ENCODE measurements around the gene ALOX15B.

The ALOX15B gene

DNA sequence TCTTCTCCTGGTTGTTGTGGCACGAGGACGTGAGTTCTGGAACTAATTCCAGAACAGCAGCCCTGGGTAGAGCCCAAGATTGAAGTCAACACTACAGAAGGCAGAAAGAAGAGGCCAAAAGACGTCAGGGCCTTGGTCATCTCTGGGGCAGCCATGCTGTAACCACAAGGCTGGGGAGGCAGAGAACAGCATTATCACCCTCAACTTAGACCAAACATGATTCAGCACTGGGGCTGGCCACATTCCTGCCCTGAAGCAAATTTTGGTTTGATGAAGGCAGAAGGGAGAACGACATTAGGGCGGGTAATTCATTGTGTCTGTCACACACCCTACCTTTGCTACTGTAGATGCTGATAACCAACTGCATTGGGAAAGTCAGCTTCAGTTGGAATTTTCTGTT lies 9.7 kb upstream of the ALOX15B start:
- DNase-seq (ENCODE audit: low read depth in 2 of 2): peak; percentile 9 to 31
- H3K4me3 ChIP-seq (replicated peaks in 1 of 2; ENCODE audit: low read depth in 2 of 2, low read length in 2 of 2): no peak overlapping the region
- TF ChIP-seq, protein P1, sequence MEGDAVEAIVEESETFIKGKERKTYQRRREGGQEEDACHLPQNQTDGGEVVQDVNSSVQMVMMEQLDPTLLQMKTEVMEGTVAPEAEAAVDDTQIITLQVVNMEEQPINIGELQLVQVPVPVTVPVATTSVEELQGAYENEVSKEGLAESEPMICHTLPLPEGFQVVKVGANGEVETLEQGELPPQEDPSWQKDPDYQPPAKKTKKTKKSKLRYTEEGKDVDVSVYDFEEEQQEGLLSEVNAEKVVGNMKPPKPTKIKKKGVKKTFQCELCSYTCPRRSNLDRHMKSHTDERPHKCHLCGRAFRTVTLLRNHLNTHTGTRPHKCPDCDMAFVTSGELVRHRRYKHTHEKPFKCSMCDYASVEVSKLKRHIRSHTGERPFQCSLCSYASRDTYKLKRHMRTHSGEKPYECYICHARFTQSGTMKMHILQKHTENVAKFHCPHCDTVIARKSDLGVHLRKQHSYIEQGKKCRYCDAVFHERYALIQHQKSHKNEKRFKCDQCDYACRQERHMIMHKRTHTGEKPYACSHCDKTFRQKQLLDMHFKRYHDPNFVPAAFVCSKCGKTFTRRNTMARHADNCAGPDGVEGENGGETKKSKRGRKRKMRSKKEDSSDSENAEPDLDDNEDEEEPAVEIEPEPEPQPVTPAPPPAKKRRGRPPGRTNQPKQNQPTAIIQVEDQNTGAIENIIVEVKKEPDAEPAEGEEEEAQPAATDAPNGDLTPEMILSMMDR (IDR thresholded peaks at IDR 0.05; ENCODE audit: low read depth, low read length): no peak

DNA sequence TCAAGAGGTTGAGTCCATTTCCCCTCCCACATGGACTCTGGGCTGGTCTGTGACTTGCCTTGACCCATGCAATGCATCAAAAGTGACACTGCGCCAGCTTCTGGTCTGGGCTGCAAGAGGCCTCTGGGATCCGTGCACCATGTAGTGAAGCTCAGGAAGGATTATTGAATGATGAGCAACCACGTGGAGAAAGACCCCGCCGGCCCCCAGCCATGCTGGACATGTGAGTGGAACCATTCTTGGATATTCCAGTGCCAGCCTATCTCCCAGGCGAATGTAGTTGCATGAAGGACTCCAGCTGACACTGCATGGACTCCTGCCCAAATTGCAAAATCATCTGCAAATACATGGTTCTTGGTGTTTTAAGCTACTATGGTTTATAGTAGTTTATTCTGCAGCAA lies 7.6 kb upstream of the ALOX15B start:
- peak in 1 of 2 donors; percentile 30 for DNase-seq (ENCODE audit: low read depth in 2 of 2)
- TF ChIP-seq, protein P1 (IDR thresholded peaks at IDR 0.05; ENCODE audit: low read depth, low read length): no peak
- H3K4me3 ChIP-seq (replicated peaks in 1 of 2; ENCODE audit: low read depth in 2 of 2, low read length in 2 of 2): no peak overlapping the region

DNA sequence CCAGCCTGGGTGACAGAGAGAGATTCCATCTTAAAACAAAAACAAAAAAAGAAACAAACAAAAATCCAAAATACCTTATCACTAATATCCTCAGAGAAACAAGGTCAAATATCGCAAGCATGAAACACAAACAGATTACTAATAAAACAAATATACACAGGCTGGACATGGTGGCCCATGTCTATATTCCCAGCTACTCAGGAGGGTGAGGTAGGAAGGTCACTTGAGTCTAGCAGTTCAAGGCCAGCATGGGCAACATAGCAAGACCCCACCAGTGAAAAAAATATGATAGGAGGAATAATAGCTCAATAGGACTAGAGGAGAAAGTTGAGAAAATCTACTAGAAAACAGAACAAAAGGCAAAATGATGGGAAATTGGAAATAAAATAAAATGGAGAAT lies 6.9 kb upstream of the ALOX15B start:
- no peak for DNase-seq (ENCODE audit: low read depth in 2 of 2)
- H3K4me3 ChIP-seq (replicated peaks in 1 of 2; ENCODE audit: low read depth in 2 of 2, low read length in 2 of 2): no peak overlapping the region
- TF ChIP-seq, protein P1 (IDR thresholded peaks at IDR 0.05; ENCODE audit: low read depth, low read length): no peak

DNA sequence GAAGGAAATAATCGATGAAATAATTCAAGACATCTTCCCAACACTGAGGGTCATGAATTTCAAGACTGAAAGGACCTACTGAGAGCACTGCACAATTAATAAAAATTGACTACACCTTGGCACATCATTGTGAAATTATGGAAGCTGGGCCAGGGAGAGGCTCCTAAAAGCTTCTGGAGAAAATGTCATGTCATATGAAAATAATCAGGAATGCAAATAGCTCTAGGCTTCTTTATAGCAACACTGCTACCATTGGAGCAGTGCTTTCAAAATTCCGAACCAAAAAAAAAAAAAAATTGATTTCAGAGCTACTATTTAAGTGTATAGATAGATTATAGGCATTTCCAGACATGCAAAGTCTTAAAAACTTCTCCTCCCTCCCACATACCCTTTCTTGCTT lies 6.4 kb upstream of the ALOX15B start:
- TF ChIP-seq, protein P1 (IDR thresholded peaks at IDR 0.05; ENCODE audit: low read depth, low read length): no peak
- H3K4me3 ChIP-seq (replicated peaks in 1 of 2; ENCODE audit: low read depth in 2 of 2, low read length in 2 of 2): no peak overlapping the region
- no peak for DNase-seq (ENCODE audit: low read depth in 2 of 2)

DNA sequence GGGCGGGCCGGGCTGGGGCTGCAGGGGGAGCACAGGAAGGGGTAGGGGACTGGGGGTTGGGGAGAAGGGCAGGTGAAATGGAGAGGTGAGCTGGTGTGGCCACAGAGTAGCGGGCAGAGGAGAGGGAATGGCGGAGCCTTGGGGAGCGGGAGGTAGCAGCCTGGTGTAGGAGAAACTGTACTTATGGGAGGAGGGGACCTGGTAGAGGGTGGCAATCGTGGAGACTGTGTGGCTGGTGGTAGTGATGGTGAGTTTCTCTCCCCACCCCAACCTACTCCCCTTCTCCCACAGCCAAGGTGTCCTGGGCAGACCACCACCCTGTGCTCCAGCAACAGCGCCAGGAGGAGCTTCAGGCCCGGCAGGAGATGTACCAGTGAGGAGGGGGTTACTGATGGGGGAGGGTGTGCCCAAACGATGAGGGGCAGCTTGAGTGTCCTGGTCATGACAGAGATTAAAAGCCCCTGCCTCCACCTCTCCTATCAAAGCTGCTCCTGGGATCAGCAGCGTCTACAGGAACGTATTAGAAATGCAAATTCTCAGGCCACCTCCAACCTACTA lies 831 bp downstream of the ALOX15B start:
- H3K4me3 ChIP-seq (replicated peaks in 1 of 2; ENCODE audit: low read depth in 2 of 2, low read length in 2 of 2): peak overlapping the region in 1 of 2 donors; percentile 36
- no peak for DNase-seq (ENCODE audit: low read depth in 2 of 2)
- TF ChIP-seq, protein P1 (IDR thresholded peaks at IDR 0.05; ENCODE audit: low read depth, low read length): no peak

DNA sequence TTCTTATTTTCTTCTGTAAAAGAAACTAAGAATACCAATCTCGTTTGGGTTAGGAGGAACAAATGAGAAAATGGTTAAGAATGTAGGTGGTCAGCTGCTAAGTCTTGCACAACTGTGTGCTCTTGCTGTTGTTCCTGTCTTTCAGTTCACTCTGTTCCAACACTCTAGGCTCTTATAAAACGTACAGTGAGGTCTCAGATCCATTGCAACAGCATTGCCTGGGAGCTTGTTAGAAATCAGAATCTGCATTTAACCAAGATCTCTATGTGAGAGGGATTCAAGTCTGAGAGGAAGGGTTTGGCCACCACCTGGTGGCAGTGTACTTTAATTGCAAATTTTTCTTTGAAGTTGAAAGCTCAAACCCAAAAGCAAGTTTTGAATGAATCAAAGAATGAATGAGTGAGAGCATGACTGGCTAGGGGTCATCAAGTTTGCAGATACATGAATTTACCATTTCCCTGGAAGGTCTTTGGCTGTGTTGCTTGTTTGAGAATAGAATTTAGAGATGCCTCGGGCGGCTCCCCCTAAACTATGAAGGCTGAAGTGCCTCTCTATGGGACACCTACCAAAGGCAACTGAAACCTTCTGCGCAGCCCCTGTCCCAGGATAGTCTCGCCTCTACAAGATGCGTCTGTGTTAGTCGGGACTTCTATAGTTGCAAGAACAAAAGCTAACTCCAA lies 2.5 kb downstream of the ALOX15B start:
- peak; percentile 95 to 96 for DNase-seq (ENCODE audit: low read depth in 2 of 2)
- H3K4me3 ChIP-seq (replicated peaks in 1 of 2; ENCODE audit: low read depth in 2 of 2, low read length in 2 of 2): no peak overlapping the region
- TF ChIP-seq, protein P1 (IDR thresholded peaks at IDR 0.05; ENCODE audit: low read depth, low read length): peak; percentile 56

All from cardiac fibroblast (primary cell).